ENCODE data around the gene STOM. TPM values are rescaled to one million over a fixed set of nuclear protein-coding genes. Genes with fewer than 3 reads are reported as not detected.
A peak's percentile ranks its signal among the peaks of the same experiment; 100 is the strongest.

The STOM gene
- total RNA-seq, 2 donors from 2014 or later = 59.9 to 70.5 TPM

- Histone ChIP-seq H3K4me1 (no peaks in the 10 kb centered on the region), H3K27ac (peak overlapping the region in 1 of 4 donors; percentile 37), H3K27me3 (no peaks in the 10 kb centered on the region), H3K4me3 (no peak overlapping the region), H3K9me3 (no peaks in the 10 kb centered on the region), H3K36me3 (replicated peaks in 1 of 2; ENCODE audit: insufficient read depth in 1 of 2, low read depth in 2 of 2) (peaks cover 0 to 2% of the 10 kb centered on the region in 2 donors)
- intact Hi-C loops (cut with DNase I) = no loop called here
- no peak for TF ChIP-seq POLR2A (IDR thresholded peaks at IDR 0.05)
- no peak for TF ChIP-seq CTCF (IDR thresholded peaks at IDR 0.05)
- DNase-seq (no peak), ATAC-seq (no peak)
- 85 to 92% methylated on average over 3 of the region's 3 CpGs for WGBS, 2 donors
Measured at GRCh38 chr9:121331549-121331948, 38.5 kb downstream of the STOM start.

- Histone ChIP-seq H3K4me1 (no peaks in the 10 kb centered on the region), H3K9me3 (no peaks in the 10 kb centered on the region), H3K36me3 (replicated peaks in 1 of 2; ENCODE audit: insufficient read depth in 1 of 2, low read depth in 2 of 2) (peaks cover 0 to 2% of the 10 kb centered on the region in 2 donors), H3K27me3 (no peaks in the 10 kb centered on the region), H3K4me3 (no peak overlapping the region), H3K27ac (no peak overlapping the region)
- 81 to 87% methylated on average over 15 to 16 of the region's 16 CpGs for WGBS, 2 donors
- intact Hi-C loops (cut with DNase I) = no loop called here
- TF ChIP-seq POLR2A (IDR thresholded peaks at IDR 0.05) = no peak
- TF ChIP-seq CTCF (IDR thresholded peaks at IDR 0.05) = no peak
- DNase-seq (no peak), ATAC-seq (no peak)
Measured at GRCh38 chr9:121328876-121329681, 41.0 kb downstream of the STOM start.

GRCh38 chr9:121328476-121328875 is 41.6 kb downstream of the STOM start:
- no peaks in the 10 kb centered on the region for H3K9me3 ChIP-seq
- intact Hi-C loops (cut with DNase I) = no loop called here
- no peak overlapping the region for H3K4me3 ChIP-seq
- 74% methylated on average over 7 to 8 of the region's 8 CpGs for WGBS, 2 donors
- no peak overlapping the region for H3K27ac ChIP-seq
- DNase-seq (no peak), ATAC-seq (no peak)
- H3K27me3 ChIP-seq = no peaks in the 10 kb centered on the region
- no peaks in the 10 kb centered on the region for H3K4me1 ChIP-seq
- H3K36me3 ChIP-seq (replicated peaks in 1 of 2; ENCODE audit: insufficient read depth in 1 of 2, low read depth in 2 of 2) = peaks cover 0 to 2% of the 10 kb centered on the region in 2 donors
- TF ChIP-seq POLR2A (IDR thresholded peaks at IDR 0.05) (no peak), CTCF (IDR thresholded peaks at IDR 0.05) (no peak)

- TF ChIP-seq POLR2A (IDR thresholded peaks at IDR 0.05) (no peak), CTCF (IDR thresholded peaks at IDR 0.05) (no peak)
- Histone ChIP-seq H3K36me3 (replicated peaks in 1 of 2; ENCODE audit: insufficient read depth in 1 of 2, low read depth in 2 of 2) (peaks cover 0 to 2% of the 10 kb centered on the region in 2 donors), H3K4me3 (no peak overlapping the region), H3K4me1 (peaks cover 13% of the 10 kb centered on the region), H3K9me3 (no peaks in the 10 kb centered on the region), H3K27me3 (no peaks in the 10 kb centered on the region), H3K27ac (peak overlapping the region; percentile 4 to 62 (median 8))
- intact Hi-C loops (cut with DNase I) = no loop called here
- WGBS, 2 donors = 90 to 98% methylated on average over 9 to 11 of the region's 11 CpGs
- ATAC-seq = no peak
- no peak for DNase-seq
Measured at GRCh38 chr9:121326901-121327613, 43.0 kb downstream of the STOM start.

All from body of pancreas (tissue), 4 donors.